CD4-positive, alpha-beta T cell treated with Interleukin-12 subunit alpha and Interleukin-12 subunit beta, for 1 hour (primary cell): ENCODE measurements around the gene MRGPRE.

Experiments used
- DNase-seq: peaks from one replicate; pipeline ENCODE4 v3.0.0-alpha.2; 2020

MRGPRE gene

DNA sequence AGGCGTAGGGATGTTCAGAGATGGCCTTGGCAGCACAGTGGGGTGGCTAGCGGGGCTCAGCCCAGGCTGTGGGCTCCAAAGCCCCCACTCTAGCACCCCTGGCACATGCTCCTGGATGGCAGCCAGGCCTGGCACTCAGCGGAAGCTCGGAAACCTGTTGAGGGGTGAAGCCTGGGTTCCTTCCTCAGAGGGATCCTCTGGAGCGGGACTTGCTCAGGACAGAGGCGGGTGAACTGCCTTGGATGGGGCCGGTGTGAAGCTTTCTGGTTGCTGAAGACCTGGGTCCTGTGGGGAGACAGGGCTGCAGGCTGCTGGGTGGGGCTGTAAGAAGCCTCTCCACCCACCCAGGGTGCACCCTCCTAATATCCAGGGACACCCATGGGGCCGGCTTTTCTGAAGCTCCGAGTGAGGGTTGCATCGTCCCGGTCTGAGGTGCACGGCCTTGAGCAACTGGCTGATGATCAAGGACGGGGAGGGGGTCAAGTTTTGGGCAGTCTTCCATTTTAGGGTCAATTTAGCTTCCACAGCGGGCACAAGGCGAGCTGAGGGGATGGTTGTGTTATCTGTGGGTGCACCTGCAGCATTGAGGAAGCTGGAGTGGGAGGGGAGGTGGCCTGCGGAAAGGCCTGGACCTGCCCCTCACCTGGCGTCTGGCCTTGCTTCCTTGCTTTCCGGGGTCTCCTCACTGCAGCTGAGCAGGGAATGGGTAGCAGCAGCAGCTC is 5.2 kb downstream of the MRGPRE start:
- DNase-seq = no peak

DNA sequence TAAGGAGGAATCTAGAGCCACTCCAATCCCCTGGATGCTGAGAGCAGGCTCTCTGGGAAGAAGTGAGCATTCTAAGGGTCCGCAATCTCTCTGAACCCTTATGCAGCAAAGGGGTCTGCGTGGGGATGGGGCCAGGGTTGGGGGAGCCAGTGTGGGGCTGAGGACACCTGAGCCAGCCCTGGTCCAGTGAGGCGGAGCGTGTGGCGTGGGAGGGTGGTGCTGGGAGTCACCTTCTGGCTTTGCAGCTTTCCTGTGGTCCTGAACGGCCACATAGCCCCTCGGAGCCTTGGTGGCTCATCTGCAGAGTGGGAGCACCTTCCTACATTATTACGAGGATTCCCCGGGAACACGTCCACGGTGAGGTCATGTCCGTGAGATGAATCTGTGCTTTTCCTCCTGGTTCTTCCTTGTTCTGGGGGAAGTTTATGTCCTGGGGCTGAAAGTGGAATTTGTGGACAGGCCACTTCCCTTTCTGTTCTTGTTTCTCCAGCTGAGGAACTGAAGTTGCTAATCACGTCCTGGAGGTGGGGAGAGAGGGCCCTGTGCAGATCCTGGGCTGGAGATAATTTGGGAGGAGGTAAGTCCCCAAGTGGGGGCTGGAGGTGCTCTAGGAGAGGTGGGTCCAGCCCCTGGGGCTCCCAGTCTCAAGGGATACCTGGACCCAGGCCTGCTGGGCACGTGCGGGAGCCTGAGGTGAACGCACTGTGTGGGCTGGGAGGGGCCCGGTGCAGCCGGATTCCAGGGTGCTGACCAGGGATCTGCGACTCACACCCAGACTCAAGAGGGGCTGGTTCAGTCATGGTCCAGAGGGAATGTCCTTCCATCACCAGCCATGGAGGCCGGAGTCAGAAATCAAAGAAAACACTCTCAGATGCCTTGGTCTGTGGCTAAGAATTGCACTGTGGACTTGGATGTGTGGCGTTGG is 6.1 kb downstream of the MRGPRE start:
- DNase-seq = no peak

DNA sequence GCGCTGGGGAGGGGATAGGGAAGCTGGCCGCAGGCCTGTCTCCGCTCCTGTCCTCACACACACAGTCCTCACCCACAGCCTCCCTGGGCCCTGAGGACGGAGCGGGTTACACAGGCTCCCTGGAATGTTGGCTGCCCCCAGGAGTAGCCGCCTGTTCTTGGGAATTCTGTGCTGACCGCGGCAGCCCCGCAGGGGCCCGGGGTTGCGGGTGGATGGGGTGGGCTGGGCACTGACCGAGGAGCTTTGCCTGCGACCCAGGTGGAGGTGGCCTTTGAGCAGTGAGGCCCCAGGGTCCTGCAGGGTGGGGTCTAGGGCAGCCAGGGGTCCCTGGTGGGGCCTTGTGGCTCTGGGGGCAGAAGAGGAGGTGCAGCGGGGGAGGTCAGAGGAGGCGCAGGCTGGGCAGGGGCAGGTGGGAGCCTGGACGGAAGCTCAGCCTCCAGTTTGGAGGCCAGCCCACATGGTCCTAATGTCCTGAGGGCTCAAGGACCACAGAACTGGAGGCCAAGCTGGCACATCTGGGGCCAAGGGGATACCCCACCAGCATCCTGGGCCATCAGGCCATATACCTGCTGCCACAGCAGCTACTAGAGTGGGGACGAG is 7.0 kb downstream of the MRGPRE start:
- no peak for DNase-seq

DNA sequence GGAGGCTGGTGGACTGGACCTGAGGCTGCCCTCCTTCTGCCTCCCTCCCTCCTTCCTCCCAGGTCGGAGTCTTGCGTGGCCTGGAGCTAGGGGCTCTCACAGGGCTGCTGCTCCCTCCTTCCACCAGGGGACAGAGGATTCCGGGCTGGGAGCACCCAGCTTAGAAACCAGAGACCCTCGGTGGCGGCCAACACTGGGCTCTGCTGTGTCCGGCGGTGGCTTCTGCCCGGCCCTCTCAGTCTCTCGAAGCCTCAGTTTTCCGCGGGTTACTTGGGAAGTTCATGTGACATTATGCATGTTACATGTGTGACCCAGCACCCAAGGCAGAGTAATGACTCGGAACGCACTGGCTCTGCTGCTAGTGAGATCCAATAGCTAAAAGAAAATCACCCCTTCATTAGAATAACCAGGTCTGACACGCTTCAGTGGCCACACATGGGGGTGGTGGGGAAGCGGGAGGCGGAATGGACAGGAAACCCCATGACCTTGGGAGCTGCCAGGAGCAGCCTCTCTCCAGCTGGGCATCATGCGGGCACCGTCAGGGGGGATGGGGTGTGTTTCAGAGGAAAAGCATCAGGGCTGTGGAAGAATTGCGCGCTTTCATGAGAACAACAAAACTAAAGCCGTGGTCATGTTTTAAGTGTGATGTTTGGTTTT is 7.7 kb downstream of the MRGPRE start:
- DNase-seq = no peak

DNA sequence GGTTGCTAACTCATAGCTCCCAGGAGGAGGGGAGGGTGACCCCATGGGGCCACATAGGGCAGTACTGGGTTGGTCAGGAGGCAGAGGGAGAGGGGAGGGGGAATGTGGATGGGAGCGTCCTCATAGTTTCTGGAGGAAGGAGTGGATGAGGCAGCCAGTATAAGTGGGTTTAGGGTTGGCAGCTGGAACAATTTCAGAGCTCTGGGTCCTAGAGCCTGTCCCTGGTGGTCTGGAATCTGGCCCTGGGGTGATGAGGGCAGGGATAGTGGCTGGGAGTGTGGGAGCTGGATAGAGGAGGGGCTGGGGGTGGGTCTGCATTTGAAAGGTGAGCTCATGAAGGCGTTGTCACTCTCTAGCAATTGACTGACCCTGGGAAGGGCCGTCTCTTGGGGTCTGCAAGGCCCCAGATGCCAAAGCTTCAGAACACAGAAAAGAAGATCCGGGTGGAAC is 8.3 kb downstream of the MRGPRE start:
- DNase-seq = no peak

DNA sequence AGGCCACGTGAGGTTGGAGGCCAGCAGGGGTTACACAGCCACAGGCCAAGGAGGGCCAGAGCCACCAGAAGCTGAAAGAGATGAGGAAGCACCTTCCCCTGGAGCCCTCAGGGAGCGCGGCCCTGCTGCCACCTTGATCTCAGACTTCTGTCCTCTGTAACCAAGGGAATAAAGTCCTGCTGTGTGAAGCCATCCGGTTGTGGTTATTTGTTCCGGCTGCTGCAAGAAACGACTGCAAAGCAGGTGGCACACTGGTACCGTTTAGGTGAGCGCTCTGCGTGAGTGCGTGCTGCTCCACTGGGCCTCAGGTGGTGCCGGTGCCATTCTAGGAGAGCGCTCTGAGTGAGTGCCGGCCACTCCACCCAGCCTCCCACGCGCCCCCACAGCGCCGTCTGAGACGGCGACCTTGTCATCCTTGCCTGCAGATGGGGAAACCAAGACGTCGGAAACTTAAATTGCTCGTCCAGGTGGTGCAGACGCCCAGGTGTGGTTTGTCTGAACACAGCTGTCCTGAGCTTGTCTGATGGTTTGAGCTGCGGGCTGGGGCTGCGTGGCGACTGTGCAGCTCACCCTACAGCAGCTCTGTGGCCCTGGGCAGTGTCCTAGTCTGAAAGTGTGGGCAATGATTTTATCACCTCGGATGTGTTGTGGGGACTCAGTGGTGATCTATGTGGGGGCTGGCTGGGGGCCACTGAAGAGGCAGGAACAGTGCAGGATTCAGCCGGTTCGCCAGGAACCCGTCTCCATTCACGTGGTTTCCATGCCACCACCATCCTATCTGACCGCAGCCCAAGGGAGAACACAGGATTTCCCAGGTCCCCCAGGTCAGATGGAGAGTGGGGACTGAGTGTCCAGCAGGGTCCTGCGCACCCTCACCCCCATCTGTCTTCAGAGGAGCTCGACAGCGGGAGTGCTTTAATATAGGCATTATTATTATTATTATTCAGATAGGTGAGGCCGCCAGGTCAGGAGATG is 9.0 kb downstream of the MRGPRE start:
- no peak for DNase-seq

DNA sequence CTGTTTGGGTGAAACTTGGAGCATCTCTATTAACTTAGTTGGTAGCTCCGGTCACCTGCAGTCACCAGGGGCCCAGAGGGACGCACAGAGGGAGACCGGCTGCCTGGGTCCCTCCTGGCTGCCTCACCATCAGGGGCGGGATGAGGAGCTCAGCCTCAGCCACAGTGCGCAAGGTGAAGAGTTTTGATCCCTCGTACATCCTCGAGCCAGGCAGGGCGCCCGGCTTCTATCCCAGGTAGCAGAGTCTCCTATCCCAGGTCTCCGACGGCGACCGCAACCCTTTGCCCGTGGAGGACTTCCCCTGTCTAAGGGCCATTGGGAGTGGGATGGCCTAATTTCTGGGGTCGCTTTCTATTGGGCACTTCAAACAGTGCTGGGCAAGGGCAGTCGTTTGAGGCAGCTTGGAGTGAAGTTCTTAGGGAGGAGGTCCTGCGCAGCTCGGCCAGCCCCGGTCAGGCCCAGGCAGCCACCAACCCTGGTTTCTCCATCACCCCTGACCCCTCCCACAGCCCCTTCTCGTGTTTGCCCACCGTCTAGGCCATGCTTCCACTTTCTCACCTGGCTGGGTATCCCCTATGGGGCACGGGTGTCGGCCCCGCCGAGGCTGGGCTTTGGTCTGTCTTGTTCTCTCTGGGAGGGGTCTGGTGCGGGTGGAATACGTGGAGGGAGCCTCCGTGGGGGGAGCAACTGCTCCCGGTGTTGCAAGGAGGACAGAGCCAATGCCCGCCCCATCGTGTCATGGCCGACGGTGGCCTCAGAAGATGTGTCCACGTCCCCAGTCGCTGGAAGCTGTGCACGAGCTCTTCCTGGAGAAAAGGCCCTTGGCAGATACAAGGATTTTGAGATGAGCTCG is 10.0 kb downstream of the MRGPRE start:
- DNase-seq = no peak

DNA sequence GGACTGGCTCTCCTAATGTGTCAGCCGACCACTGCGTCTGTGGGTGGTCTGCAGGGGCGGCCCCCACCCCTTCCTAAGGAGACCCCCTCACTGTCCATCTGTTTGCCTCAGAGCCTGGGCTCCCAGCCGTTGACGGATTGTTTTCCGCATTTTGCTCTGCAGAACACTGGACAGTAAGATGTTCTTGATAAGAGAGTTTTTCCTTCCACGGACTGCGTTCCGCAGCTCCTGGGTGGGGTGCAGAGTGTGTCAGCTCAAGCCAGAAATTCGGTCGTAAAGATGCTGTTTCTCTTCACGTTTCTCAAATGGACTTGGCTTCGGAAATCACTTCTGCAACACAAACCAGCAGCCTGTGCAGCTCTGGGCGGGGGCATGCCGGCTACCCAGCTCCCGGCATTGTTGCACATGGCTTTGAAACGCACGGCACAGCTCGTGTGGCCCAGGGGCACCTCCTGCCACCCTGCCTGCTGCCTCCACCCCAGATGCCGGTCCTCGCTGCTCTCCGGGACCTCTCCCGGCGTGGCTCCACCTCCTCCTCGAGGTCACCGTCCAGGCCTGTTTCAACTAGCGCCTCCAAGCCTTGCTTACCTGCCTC is 10.7 kb downstream of the MRGPRE start:
- no peak for DNase-seq

DNA sequence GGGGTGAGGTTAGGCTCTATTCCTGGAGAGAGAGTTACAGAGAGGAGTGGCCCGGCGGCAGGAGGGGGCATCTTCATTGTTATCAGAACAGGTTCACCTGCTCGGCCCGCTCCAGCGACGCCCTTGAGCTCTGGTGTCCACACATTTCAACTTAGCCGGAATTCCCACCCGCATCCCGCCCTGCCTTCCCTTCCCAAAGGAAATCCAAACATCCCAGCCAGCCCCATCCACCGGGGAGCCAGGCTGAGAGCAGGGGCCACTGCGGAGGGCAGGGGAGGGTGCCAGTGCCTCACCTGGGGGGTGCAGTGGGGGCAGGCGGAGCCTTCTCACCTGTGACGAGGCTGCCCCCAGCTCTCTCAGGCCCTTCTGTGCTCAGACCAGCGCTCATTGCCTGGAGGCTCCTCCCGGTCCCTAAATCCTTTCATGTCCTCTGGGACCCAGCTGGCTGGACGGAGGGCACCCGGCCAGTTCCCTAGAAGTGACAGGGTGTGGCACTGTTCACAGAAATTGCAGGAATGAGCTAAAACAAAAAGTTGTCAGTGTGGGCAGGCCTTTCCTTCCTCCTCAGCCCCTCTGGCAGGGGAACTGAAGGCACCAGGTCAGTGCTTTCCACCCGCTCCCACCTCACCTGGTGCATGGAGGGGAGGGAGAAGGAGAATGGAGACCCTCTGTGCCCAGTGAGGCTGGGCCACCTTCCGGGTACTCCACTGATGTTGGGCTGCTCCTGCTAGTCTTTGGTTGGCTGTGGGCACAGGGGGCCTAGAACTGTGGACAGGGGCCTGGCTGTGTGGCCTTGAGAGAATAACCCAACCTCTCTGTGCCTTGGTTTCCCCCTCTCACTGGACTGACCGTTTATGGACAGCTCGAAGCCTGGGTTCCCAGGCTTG is 11.5 kb downstream of the MRGPRE start:
- DNase-seq = no peak

DNA sequence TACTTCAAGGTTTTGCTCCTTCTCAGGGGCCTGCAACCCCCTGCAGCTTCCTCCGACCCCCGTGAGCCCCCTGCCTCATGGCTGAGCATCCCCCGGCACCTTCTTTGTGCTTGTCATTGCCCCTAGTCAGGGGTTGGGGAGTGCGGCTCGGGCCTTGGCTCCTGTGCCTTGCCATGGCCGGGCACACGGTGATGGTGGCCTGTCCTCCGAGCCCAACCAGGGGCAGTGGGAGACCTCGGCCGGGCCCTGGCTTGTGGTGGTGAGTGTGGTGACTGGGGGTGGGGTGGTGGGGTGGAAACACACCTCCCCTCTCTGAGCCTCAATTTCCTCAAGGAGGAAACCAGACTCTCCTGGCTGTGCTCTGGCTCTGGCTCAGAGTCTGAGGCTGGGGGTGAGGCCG is 12.1 kb downstream of the MRGPRE start:
- no peak for DNase-seq

DNA sequence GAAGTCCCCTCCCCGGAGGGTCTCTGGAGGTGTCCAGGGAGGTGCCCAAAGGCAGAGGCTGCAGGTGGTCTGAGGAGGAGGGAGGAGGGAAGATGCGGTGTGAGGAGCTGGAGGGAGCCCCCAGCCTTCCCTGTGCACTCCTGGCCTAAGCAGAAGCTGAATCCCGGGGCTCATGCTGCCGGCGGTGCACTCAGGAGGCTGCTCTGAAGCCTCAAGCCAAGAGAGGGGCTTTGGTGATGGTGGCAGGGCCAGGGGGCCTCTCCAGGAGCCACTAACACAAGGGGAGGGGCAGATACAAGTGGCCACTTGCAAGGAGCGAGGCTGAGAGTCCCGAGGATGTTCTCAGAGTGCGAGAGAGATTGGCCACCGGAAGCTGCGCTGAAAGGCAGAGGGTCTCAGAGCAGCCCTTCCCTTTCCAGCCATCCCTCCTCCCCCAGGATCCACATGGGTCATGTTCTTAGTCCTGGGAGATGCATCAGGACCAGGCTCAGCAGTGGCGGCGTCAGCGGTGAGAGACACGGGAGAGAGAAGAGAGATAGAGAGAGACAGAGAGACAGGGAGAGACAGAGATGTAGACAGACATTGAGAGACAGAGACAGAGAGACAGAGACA is 12.8 kb downstream of the MRGPRE start:
- no peak for DNase-seq

DNA sequence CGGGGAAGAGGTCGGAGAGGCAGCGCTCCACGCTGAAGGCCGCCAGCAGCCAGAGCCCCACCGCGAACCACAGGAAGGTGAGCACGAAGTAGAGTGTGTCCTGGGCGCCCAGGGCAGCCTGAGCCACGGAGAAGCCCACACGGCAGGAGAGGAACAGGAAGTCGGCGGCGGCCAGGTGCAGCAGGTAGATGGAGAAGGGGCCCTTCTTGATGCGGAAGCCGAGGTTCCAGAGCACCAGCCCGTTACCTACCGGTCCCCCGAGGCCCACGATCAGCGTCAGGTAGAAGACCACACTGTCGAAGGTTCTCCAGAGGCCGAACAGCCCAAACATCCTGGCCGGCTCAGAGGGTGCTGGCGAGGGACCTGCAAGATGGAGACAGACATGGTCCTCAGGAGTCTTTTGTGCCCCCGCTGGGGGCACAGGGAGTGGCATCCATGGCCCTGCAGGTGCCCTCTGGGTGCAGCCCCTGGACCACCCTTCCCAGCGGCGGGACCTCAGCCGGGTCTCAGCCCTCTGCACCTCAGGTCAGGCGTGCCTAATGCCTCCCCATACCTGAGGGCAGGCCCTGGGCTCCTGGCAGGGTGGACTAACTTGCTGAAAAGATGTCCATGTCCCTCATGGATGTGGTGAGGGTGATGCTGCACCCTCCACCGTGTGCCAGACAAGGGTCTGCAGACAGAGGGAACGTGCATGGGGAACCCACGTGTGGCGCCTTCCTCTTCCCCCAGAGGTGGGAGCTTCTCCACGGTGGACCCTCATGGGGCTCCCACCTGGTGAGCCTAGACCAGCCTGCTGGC is 13.5 kb downstream of the MRGPRE start, which contains the start of gene MRGPRG:
Gene MRGPRG (minus strand): TSS at position 331 of the 798 bp plus-strand sequence. CDS start 0 bp downstream, at position 331.
- no peak for DNase-seq

DNA sequence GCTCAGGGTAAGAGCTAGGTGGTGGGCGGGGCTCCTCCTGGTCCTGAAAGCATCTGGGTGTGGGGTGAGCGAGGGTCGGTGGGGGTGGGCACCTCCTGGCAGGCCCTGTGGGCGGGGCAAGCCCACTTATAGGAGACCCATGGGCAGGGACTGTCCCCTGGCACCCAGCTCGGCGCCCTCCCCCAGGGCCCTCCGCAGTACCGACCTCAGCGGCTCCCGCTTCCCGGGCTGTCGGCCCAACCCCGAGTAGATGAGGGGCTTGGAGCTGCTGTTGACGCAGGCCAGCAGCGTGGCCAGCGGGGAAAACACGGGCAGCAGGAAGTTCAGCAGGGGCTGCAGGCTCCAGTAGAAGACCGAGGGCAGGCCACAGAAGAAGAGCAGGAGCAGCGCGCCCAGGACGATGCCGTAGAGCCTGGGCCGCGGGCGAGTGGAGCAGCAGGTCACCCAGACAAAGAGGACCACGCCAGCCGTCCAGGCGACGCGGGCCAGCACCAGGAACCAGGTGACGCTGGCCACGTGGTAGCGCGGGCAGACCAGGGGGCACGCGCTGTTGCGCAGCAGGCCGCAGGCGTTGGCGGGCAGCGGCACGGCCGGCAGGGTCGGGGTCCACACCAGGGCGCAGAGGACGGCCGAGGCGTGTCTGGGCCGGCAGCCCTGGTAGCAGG is 14.3 kb downstream of the MRGPRE start:
- DNase-seq = no peak

DNA sequence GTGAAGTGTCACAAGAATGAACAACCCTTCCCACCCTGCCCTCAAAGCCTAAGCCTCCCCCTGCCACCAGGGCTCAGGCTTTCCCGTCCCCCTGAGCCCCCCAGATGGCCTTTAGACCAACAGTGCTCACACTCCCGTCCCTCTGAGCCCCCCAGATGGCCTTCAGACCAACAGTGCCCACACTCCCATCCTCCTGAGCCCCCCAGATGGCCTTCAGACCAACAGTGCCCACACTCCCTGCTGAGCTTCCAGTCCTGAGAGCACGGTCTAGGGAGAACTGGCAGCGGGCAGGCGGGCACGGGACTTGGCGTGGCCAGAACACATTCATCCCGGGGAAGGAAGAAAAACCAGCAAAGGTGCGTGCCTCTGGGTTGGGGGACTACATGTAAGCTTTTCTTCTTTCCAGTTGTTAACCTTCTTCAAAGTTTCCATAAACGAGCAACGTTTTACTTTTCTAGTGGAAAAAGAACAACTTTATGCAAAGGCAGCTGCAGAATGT is 16.1 kb downstream of the MRGPRE start:
- no peak for DNase-seq

DNA sequence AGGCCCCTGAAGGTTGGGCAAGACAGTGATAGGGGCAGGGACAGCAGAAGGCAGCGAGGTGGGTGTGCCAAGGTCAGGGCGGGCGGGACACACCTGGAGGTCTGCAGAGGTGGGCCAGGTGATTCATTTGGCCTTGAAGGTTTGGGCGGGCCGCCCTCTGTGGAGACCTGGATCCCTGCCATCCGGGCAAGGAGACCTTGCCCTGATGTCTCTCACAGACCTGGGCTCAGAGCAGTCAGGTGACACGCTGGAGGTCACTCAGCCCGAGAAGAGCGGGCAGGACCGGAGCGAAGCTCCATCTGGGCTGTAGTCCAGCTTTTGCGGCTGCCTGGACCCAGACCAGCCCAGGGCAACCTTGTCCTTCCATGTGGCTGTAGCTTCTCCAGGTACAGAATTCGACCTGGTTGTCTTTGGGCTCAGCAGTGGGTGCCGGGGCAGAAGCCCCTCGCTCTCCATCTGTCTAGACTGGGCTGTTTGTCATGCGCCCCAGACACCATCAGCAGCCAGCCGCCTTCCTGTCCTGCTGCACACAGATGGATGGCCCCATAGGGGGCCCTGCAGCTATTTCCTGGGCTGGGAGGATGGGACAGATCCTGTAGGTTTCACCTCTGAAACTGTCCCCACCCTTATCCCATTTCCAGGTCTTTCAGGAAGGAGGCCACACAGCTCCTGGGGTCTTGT is 16.7 kb downstream of the MRGPRE start:
- no peak for DNase-seq

DNA sequence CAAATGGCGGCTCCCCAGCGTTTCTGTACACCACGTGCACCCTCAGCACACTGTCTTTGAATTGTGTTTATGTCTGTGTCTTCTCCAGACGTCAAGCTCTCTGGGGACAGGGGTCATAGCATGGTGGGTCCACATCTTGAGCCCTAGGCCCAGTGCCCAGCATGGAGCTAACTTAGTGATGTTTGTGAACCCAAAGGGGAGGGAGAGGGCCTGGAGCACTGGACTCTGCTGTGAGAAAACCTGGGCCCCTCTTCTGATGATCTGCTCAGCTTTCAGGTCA is 17.9 kb downstream of the MRGPRE start:
- no peak for DNase-seq
